Islet of Langerhans (tissue), 1 donor: ENCODE data around the gene ZKSCAN4.

Source experiments
- FAIRE-seq: peaks from one replicate; lab custom pipeline; 2011; peaks lifted over from hg19 to GRCh38; lab: Jason Lieb, UNC

Gene ZKSCAN4

GRCh38 chr6:28208111-28208659 is 43.9 kb downstream of the ZKSCAN4 start:
- FAIRE-seq = no peak

- no peak for FAIRE-seq
Observed at GRCh38 chr6:28207510-28208110, 44.5 kb downstream of the ZKSCAN4 start.

GRCh38 chr6:28206928-28207509 is 45.0 kb downstream of the ZKSCAN4 start:
- no peak for FAIRE-seq

- no peak for FAIRE-seq
Observed at GRCh38 chr6:28206527-28206926, 45.5 kb downstream of the ZKSCAN4 start.

GRCh38 chr6:28205879-28206278 is 46.2 kb downstream of the ZKSCAN4 start:
- FAIRE-seq = no peak

- FAIRE-seq = no peak
Observed at GRCh38 chr6:28203201-28203600, 48.9 kb downstream of the ZKSCAN4 start.

- no peak for FAIRE-seq
Observed at GRCh38 chr6:28200020-28200419, 52.0 kb downstream of the ZKSCAN4 start.
